Posterior vena cava (tissue), 2 donors: ENCODE results near the gene LGI2. TPM values are rescaled to one million over a fixed set of nuclear protein-coding genes. Genes with fewer than 3 reads are reported as not detected.

ENCODE experiments used
- DNase-seq: peaks from one replicate; pipeline ENCODE4 v3.0.0-alpha.2; 2020; ENCODE audit warnings: low spot score
- intact Hi-C, 2 donors: fragments of 100-400 bp; cut with DNase I; formaldehyde crosslinking; loops; one replicate each; pipeline versions ENCODE4 v1.14.1 to v1.14.2; 2022 to 2023
- total RNA-seq, 2 donors: library from RNA; stranded (reverse); fragmentation: NEBNext Ultra II Directional; extraction: Animal tissue kit (Norgen Biotek cat#: 25700); gene quantifications; one replicate each; pipeline ENCODE4 v1.2.1, GENCODE V29; 2021
- donor health status: DM: yes; HTN: yes; CAD: no.
- donor health status: DM: yes; HTN: yes; CAD: no.

The LGI2 gene
- total RNA-seq, 2 donors from 2014 or later = 26.9 to 52.3 TPM

DNA sequence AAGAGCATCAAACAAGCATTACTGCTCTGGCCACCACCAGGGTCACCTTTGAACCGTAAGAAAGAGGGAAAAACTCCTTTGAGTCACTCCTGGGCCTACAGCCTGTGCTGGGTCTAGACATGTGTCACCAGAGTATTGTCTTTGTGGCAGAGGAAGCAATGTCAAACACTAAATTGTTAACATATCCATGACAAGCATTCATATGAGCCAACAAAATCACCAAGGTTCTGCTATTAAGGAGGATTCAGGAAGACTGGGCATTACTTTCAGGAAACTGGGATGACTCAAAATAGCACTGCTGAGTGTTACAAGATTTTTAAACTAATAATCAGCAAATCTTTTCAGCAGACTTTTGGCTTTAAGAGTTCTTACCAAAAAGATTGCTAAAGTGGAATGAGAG lies 28.1 kb downstream of the LGI2 start:
- no peak for DNase-seq
- intact Hi-C loops = no loop called here

DNA sequence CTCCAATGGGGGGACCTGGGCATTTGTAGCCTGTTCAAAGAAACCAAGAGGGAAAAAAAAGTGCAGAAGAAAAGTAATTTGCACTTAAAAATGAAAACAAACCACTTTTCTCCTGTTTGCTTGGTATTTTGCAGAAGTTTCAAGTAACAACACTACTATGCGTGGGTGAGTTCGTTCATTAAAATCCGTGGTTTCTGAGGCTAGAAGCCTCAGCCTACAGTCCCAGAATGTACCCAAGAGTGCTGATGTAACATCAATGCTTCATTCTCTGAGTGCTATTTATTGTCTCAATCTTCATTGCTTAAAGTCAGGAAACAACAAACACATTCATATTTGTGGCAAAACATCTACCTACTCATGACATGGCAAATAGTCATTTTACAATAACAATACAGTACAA lies 29.2 kb downstream of the LGI2 start:
- no peak for DNase-seq
- intact Hi-C loops = no loop called here

DNA sequence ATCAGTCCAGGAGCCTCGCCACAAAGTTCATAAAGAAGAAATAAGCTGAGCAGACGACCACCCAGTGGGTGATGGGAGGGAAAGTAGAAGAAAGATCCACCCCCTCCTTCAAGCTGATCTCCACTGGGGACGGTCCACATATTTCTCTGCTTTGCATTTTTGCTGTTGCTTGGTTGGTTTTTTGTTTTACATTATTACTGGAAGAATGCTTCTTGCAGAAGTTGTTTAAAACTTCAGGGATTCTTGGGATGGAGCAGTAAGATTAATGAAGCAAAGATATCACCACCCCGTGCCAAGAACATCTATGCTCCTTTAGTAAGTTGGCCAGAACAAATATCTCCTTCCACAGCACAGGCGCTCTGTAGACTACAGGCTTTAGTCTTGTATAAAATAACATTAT lies 30.1 kb downstream of the LGI2 start:
- intact Hi-C loops = no loop called here
- no peak for DNase-seq

DNA sequence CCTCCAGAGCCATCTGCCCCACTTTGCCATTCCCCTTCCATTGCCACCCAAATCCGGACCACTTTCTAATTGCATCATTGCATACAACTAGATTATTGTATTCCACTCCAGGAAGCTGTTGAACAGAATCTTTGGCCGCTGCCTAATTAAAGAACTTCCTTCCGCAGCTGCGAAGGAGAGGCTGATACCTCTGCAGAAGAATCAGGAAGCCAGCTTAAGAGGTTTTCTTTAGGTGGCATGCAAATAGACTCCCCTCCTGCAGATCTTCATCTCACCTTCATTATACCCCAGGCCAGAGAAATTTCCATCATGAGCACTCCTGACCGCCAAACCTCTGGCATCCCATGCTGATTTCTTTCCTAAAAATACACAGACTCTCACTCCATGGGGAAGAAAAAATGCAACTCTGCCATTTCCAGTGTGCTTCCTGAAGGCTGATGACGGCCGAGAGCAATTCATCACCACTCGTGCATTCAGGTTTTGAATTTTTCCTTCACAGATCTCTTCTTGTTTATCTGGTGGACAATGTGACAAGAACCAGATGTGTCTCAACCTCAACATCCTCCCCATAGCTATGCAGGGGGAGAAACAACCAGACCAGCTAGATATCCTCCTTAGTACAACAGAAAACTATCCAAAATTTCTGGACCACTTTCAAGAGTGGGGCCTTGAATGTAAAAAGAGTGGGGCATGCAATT lies 31.2 kb downstream of the LGI2 start:
- intact Hi-C loops = loop anchor here in 1 of 2 donors (10.0 kb wide), 1 partner anchor 415 kb away; the partner anchor contains the start of gene DHX15
- no peak for DNase-seq

DNA sequence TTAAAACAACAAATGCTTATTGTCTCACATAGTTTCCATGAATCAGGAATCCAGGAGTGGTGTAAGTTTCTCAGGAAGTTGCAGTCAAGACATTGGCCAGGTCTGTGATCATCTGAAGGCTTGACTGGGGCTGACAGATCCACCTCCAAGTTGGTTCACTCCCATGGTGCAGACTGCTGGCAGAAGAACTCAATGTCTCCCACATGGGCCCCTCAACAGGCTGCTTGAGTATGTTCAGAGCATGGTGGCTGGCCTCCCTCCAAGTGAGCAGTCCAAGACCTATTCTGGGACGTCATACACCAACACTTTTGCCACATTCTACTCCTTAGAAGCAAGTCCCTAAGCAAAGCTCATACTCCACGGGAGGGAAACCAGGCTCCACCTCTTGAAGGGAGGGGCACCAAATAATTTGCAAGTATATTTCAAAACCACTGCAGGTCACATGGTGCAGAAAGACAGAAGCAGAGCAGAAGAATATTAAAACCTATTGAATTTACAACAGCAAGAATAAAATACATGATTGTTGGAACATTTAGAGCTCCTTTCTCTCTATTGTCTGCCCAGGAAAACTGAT lies 35.3 kb downstream of the LGI2 start:
- intact Hi-C loops = loop anchor here in 1 of 2 donors (10.0 kb wide), 1 partner anchor 411 kb away; the partner anchor contains the start of gene DHX15
- DNase-seq = no peak

DNA sequence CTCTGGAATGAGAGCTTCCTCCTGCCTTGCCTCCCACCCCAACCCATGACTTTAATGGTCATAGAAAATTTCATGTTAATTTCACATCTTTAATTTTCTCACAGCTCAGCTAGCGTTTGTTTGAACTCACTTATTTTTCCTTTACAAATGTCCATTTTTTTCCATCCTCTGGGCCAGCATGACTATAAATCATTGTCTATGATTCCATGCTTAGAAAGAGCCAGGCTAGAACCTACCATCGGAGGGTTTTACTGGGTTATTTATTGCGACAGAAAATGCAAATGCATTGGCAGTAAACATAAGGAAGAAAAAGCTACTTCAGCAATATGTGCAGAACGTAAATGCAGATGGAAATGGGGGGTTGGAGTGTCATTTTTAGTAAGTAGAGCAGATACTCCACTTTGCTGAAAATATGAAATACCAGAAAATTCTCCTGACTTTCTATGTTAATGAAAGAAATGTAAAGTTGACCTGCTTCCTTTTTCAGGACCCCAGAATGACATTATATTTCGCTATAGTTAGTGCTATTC lies 37.1 kb downstream of the LGI2 start:
- DNase-seq = no peak
- intact Hi-C loops = loop anchor here in 1 of 2 donors (10.0 kb wide), 1 partner anchor 409 kb away; the partner anchor contains the start of gene DHX15

DNA sequence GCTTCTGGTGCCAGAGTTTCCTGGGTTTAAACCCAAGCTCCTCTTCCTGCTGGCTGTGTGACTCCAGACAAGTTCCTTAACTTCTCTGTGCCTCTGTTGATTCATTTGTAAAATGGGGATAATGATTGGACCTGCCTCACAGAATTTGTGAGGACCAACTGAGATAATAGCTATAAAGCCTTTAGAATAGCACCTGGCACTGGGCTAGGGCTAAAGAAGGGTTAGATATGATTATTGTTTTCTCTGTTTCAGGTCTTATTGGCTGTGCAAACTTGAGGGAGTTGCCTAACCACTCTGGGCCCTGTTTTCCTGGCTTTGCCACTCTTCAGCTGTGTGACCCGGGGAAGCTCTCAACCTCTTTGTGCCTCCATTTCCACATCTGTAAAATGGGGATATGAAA lies 37.8 kb downstream of the LGI2 start:
- intact Hi-C loops = loop anchor here in 1 of 2 donors (10.0 kb wide), 1 partner anchor 408 kb away; the partner anchor contains the start of gene DHX15
- DNase-seq = no peak

DNA sequence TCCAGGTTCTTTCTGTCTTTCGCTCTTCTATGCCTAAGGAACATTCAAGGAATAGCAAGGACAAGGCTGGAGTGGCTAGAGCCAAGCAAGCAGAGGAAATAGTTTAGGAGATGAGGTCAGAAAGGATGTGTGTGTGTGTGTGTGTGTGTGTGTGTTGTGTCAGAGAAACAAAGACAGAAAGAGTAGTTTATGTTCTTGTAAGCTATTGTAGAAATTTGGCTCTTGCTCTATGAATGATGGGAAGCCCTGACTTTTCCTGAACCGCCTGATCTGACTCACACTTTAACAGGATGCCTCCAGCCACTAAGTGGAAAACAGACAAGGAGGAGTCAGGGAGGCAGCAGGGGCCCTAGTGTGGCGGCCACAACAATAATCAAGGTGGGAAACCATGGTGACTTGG lies 39.7 kb downstream of the LGI2 start:
- DNase-seq = no peak
- intact Hi-C loops = loop anchor here in 1 of 2 donors (10.0 kb wide), 1 partner anchor 406 kb away; the partner anchor contains the start of gene DHX15

DNA sequence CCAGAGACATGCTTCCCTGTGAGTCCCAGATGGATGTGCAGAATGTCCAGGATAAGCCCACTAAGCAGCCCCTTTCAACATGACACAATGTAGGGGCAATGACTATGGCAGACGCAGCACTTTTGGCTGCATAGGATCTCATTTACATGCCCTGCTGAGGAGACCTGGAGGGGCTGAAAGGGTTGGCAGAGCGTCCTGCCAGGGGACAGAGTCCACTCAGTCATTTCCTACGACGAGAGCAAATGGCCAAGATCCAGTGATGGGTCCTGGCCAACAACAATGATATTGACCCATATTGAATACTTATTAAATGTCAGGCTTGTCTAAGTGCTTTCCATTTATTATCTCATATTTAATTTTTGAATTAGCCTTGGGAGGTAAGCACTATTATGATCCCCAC lies 41.4 kb downstream of the LGI2 start:
- intact Hi-C loops = no loop called here

DNA sequence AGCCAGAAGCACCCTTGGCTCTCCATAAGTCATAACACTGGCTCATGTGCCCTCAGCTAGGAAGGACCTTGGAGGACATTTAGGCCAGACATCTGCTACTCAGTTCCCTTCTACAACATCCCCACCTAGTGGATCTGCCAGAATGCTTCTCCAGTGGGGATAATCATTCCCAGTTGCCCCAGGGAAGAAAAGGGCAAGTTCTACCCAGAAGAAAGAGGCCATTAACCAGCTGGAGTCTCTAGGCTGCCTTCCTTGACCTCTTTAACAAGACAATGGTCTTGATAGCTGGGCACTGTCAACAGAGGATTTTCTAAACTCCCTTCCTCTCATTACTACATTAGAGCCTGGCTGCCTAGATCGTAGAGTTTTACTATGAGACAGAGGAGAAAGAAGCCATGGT lies 42.0 kb downstream of the LGI2 start:
- intact Hi-C loops = no loop called here
- DNase-seq = no peak

More for the DNA sequence above, 41.4 kb downstream of the LGI2 start:
- DNase-seq = no peak

DNA sequence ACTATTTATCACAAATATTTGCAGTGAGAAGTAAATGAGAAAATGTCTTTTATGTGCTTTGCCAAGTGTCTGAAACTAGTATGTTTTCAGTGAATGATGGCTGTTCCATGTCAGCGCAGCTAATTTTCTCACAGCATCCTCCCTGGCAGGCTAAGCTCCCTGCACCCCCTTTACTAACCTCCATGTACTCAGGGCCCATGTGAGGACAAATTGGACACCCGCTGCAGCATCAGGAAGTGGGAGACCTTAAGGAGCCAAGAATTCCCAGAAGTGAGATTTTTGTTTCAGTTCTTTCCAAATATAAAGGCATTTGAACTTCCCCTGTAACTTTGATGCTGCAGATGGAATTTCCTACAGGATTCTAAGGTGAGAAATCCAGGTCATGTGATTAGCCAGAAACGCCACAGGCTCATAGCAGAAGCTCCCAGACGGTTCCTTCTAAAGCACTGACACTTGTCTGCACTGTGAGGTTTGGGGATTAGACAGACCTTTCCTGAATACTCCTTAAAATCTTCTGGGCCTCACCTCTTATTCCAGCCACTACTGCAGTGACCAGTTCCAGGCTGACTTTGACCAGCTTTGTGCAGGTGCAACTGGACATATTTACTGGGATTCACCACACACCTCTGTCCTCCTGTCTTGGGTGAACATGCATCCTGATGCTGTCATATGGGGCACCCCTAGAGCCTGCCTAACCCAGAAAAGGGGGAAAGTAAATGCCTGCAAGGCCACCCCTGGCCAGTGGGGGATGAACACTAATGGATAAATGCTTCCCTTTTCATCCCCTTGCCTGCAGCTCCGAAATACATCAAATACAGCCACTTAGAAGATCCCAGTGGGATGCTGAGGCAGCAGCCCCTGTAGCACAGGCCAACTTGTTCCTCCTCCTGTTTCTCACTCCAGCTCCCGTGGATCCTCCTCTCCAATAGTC lies 45.9 kb downstream of the LGI2 start:
- DNase-seq = no peak
- intact Hi-C loops = no loop called here

DNA sequence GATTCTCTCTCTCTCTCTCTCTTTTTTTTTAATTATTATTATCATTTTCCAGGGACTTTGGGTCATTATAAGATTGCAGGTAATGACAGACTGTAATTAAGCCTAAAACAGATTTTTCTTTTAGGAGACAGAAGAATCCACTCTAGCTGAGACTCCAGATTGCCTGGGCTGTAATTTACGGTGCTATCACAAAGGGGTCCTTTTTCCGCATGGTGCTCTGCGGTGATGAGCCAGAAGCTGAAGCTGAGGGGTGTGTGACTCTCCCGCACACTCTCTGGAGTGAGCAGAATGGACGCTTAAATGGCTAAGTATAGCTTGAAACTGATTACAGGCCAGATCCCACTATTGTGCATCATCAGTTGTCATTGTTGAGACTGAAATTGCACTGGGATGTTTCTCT lies 50.0 kb downstream of the LGI2 start:
- intact Hi-C loops = no loop called here
- no peak for DNase-seq

DNA sequence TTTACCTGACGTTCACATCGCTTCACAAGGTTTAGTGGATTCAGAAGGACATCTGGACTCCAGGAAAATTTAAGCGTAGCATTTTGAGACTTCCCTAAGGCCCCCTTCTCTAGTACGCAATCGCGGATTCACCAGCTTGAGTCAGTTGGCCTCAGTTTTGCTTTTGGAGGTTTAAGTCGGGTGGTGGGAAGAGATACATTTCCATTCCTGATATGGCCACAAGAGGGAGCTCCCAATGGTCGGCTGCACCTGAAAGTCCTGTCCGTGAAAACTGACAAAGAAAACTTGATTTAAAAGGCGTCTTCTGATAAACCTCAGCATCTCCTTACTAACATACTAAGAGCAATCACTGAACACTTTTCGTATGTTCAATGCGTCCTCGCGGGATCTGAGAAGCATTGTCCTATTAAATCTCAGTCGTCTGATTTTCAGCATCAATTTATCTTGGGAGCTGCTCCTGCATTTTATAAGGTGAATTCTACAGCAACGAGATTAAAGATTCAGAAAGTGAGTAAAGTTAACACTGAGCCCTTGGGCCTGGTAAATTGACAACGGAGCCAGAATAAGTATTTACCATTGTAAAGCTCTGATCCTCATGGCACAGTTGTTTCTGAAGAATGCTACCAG lies 50.6 kb downstream of the LGI2 start:
- no peak for DNase-seq
- intact Hi-C loops = no loop called here

DNA sequence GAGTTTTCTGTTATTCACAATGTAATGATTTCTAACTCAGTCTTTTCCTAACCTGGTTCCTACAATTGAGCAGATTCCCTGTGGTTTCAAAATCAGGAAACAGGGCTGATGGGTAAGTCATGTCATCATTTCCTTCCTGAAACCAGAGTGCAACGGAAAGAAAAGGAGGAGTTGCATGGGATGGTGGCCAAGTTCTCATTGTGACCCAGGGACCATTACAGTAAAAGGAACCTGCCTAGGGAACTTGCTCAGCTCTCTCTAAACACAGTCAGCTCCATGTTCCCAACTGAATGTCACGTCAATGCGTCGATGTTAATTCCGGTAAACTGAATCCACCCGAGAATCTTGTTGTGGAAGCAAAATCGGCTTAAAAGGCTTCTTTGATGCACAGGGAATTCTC lies 51.2 kb downstream of the LGI2 start:
- intact Hi-C loops = no loop called here

DNA sequence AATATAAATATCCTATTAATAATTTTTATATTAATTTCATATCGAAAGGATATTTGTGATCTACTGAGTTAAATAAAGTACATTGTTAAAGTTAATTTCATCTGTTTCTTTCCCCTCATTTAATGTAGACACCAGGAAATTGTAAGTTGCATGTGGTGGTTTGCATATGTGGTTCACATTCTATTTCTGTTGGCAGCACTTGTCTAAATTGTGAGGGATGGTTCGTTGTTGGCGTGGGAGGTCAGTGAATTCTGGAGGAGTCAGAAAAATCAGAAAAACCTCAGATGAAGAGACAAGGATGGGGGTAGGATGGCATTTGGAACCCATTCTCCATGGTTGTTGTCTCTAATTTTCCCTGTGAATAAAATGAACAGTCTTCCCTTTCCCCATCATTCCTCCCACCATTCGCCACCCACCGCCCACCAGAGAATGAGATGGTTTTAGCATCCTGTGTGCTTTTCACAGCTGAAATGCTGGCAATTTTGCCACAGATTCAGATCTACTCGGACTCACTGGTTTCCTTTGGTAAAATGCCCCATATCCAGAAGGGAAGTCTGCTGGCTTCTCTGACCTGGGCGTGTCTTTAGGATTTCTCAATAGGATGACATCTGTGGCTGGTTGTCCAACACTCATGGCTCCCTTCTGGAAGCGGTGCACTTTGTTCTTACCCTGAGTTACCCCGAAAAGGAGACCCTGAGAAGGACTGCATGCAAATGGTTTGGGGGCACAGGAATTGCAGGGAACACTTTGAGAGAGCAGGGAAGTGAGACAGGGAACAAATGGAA lies 52.3 kb downstream of the LGI2 start:
- DNase-seq = no peak
- intact Hi-C loops = no loop called here

More for the DNA sequence above, 51.2 kb downstream of the LGI2 start:
- DNase-seq = no peak

DNA sequence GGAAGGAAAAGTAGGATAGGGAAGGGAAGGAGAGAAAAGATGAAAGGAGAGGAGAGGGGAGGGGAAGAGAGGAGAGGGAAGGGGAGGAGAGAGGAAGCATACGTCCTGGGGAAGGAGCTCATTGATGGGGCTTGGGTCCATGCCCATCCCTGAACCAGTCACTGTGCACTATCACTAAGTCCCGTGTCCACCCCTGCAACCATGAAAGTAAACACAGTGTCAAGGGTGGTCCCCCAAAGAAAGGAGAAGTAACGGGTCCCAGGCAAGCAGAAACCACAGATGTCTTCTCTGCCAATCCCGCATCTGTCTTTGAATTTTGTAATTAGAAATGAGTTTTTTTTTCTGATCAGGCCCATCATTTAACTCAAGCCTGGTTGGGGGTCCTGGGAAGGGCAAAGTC lies 55.2 kb downstream of the LGI2 start:
- intact Hi-C loops = no loop called here

DNA sequence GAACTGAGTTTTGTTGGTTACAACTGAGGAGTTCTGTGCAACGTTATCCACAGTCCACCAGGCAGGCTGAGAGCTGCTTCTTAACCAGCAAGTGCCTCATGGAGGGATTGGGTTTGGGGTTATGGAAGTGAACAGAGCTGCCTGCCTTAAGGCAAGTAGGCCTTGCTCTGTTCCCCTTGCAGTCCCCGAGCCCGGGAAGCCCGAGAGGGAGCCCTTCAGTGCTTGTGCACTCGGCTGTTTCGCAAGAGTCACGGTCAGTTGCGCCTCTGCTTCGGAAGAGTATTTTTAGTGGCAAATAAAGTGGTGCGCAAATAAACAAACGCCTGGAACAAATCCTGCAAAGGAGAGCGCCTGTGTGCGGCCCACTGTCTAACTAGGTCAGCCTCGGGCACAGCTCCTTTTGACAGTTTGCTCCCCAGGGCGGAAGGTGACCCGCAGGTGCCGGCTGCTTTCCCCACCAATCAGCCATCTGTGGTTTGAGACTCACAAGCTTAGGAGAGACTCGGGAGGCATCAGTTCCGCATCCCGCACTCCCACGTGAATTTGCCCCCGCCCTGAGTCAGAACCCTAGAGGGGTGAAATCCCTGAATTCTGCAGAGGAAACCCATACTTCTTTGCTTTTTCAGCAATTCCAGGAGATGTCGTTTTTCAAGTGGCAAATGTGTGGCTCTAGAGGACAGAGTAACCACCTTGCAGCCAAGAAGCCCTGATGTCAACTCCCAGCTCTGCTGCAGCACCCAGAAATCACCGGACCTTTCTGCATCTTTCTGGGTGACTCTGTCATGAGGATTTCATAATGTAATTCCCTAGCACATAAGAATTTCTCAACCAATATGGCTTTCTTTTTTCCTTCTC lies 56.8 kb downstream of the LGI2 start:
- intact Hi-C loops = no loop called here
- DNase-seq = peak; percentile 91

More for the DNA sequence above, 55.2 kb downstream of the LGI2 start:
- no peak for DNase-seq

DNA sequence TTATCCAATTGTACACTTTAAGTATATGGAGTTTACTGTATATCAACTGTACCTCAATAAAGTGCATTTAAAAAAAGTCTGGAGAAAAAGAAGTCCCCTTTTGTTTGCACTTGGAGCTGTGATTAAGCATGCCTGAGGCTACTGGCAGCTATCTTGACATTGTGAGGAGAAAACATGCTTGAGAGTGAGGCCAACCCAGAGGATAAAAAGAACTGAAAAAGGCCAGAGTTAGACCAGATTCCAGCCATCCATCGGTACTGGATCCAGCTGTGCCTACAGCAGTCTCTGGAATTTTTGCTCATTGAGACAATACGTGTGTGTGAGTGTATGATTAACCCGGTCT lies 57.4 kb downstream of the LGI2 start:
- no peak for DNase-seq
- intact Hi-C loops = no loop called here
